RWPE2 (cell line): ENCODE results near the gene MAZ.
"Not testable (repeated sequence)": the region's sequence is repeated elsewhere in the genome, so short reads cannot be mapped to it uniquely, and the experiment has no call there.

Source experiments
- ATAC-seq: fragments of 200-7000 bp; cut with Tn5 transposase; 3 replicates; pipeline ENCODE4 v1.9.1; 2021; ENCODE audit warnings: low read depth
- DNase-seq: peaks from one replicate; pipeline ENCODE4 v3.0.0-alpha.2; 2020; ENCODE audit warnings: low spot score
- H3K27ac ChIP-seq: fragments of 450-650 bp; 2 replicates; pipeline ENCODE4 v1.5.1; 2017; ENCODE audit warnings: mild to moderate bottlenecking; ENCODE audit not compliant: poor library complexity, severe bottlenecking
- H3K27me3 ChIP-seq: fragments of 250-450 bp; sonication (Bioruptor Pico); 2 replicates; pipeline ENCODE4 v1.5.1; 2021; ENCODE audit warnings: mild to moderate bottlenecking, moderate library complexity; ENCODE audit not compliant: insufficient read depth, poor library complexity, severe bottlenecking
- H3K36me3 ChIP-seq: fragments of 250-450 bp; sonication (Bioruptor Pico); 2 replicates; pipeline ENCODE4 v1.5.1; 2020; ENCODE audit warnings: low read depth, mild to moderate bottlenecking, moderate library complexity
- H3K4me1 ChIP-seq: fragments of 250-450 bp; sonication (Bioruptor Pico); 2 replicates; pipeline ENCODE4 v1.5.1; 2021; ENCODE audit warnings: mild to moderate bottlenecking, moderate library complexity; ENCODE audit not compliant: insufficient read depth, poor library complexity, severe bottlenecking
- H3K4me3 ChIP-seq: fragments of 250-450 bp; sonication (Bioruptor Pico); 2 replicates; pipeline ENCODE4 v1.5.1; 2021; ENCODE audit warnings: mild to moderate bottlenecking, moderate library complexity; ENCODE audit not compliant: severe bottlenecking
- H3K9me3 ChIP-seq: fragments of 250-450 bp; sonication (Bioruptor Pico); 2 replicates; pipeline ENCODE4 v1.5.1; 2021; ENCODE audit warnings: mild to moderate bottlenecking, moderate library complexity; ENCODE audit not compliant: severe bottlenecking
- TF ChIP-seq, protein P1 (sequence below): fragments of 450-650 bp; IDR thresholded peaks from one replicate; pipeline ENCODE4 v1.5.1; 2017; ENCODE audit warnings: mild to moderate bottlenecking, moderate library complexity; ENCODE audit not compliant: poor library complexity, severe bottlenecking

MAZ gene

DNA sequence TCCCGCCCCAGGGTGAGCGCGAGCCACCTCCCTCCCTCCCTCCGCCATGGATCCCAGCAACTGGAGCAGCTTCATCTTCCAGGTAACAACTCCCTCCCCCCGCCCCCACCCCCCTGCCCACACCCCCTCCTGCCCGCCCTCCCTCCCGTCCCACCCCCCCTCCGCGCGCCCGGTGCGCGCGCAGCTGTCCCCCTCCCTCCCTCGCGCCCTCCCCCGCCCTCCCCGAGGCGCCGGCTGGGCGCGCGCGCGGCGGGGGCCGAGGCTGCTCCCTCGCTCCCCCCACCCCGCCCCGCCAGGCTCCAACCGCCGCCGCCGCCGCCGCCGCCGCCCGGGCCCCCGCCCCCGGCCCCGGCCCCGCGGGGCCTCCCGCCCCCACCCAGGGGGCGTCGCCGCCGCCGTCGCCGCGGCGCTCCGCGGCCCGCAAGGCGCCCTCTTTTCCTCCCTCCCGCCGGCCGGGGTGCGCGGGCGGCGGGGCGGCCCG is at the start of gene MAZ:
Gene MAZ, plus strand, starts transcription at position 431 of the 481 bp plus-strand sequence. CDS start 173 bp downstream, outside the sequence.
- Histone ChIP-seq H3K4me1 (peaks cover 7% of the 10 kb centered on the region), H3K4me3 (peak within 1 kb of the TSS; percentile 88), H3K27ac (peak within 1 kb of the TSS; percentile 92), H3K27me3 (no peaks in the 10 kb centered on the region), H3K36me3 (peaks cover 40% of the 10 kb centered on the region), H3K9me3 (no peaks in the 10 kb centered on the region)
- TF ChIP-seq, protein P1, sequence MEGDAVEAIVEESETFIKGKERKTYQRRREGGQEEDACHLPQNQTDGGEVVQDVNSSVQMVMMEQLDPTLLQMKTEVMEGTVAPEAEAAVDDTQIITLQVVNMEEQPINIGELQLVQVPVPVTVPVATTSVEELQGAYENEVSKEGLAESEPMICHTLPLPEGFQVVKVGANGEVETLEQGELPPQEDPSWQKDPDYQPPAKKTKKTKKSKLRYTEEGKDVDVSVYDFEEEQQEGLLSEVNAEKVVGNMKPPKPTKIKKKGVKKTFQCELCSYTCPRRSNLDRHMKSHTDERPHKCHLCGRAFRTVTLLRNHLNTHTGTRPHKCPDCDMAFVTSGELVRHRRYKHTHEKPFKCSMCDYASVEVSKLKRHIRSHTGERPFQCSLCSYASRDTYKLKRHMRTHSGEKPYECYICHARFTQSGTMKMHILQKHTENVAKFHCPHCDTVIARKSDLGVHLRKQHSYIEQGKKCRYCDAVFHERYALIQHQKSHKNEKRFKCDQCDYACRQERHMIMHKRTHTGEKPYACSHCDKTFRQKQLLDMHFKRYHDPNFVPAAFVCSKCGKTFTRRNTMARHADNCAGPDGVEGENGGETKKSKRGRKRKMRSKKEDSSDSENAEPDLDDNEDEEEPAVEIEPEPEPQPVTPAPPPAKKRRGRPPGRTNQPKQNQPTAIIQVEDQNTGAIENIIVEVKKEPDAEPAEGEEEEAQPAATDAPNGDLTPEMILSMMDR, result no peak
- ATAC-seq (peak; percentile 7), DNase-seq (peak; percentile 94)

DNA sequence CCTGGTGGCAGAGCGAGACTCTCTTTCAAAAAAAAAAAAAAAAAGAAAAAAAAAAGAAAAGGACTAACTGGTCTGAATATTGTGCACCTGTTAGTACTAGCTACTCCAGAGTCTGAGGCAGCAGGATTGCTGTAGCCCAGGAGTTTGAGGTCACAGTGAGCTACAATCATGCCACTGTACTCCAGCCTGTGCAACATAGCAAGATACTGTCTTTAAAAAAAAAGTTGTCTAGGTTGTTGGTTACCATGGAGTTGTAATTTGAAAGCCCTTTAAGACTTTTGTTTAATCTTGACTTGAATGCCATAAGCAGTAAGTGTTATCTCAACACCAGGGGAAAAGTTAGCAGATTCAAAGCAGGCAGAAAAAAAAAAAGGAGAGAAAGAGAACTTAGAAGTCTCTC is 49.7 kb upstream of the MAZ start:
- H3K4me3 ChIP-seq, result no peak overlapping the region
- TF ChIP-seq, protein P1, result no peak
- ATAC-seq (no peak), DNase-seq (no peak)
- no peaks in the 10 kb centered on the region for H3K9me3 ChIP-seq
- H3K27ac ChIP-seq, result no peak overlapping the region
- no peaks in the 10 kb centered on the region for H3K4me1 ChIP-seq
- no peaks in the 10 kb centered on the region for H3K27me3 ChIP-seq
- H3K36me3 ChIP-seq, result no peaks in the 10 kb centered on the region

DNA sequence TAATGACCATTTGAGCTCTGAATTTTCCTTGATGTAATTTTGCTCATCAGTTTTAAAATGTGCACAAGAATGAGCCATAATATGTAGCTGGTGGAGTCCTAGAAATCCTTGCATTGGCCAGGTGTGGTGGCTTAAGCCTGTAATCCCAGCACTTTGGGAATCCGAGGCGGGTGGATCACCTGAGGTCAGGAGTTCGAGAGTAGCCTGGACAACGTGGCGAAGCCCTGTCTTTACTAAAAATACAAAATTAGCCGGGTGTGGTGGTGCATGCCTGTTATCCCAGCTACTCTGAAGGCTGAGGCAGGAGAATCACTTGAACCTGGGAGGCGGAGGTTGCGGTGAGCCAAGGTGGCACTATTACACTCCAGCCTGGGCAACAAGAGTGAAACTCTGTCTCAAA is 49.2 kb upstream of the MAZ start:
- H3K27me3 ChIP-seq, H3K27ac ChIP-seq, H3K9me3 ChIP-seq, DNase-seq, H3K36me3 ChIP-seq, ATAC-seq, H3K4me1 ChIP-seq, H3K4me3 ChIP-seq: not testable (repeated sequence)

DNA sequence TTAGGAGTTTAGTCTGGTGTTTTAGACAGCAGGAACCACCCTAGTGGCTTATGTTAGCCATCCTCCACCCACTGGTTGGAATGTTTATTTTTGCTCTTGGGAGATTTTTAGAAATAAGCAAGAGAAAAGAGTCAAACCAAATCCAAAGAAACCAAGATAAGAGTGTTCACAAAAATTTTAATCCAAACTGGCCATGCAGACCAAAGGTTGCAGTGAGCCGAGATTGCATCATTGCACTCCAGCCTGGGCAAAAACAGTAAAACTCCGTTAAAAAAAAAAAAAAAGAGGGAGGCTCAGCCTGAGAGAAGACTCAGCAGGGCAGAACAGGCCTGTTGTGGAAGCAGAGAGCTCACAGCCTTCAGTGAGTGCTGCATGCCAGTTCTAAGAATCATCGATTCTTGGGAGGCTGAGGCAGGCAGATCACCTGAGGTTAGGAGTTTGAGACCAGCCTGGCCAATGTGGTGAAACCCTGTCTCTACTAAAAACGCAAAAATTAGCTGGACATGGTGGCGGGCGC is 48.3 kb upstream of the MAZ start:
- ATAC-seq (no peak), DNase-seq (no peak)
- no peaks in the 10 kb centered on the region for H3K36me3 ChIP-seq
- no peaks in the 10 kb centered on the region for H3K4me1 ChIP-seq
- no peak overlapping the region for H3K27ac ChIP-seq
- H3K9me3 ChIP-seq, result no peaks in the 10 kb centered on the region
- TF ChIP-seq, protein P1, result no peak
- H3K4me3 ChIP-seq, result no peak overlapping the region
- no peaks in the 10 kb centered on the region for H3K27me3 ChIP-seq

DNA sequence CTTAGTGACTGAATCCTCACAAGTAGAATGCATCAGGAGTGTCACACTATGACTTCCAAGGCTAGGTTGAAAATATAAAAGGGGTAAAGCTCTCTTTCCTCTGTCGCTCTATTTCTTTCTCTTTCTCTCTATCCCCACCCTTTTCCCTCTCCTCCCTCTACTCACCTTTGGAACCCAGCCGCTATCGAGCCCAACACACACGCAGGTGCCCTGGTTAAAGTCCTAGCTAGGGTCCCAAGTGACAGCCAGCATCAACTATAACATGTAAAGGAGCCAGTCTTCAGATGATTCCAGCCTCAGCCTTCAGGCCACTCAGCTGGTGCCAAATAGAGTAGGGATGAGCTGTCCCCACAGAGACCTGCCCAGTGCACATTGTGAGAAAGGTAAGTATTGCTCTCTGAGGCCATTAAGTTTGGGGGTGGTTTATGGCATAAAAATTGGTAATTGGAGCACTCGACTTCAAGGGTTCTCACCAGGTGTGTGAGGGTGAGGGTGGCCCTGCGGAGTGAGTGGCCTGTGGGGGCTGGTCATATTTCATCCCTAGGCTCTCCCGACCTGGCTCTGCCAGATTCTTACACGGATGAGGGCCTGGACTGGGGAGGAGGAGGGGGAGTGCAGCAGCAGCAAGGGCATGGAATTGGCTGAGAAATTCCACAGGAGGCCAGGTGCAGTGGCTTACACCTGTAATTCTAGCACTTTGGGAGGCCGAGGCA is 45.6 kb upstream of the MAZ start:
- TF ChIP-seq, protein P1, result no peak
- Histone ChIP-seq H3K27ac (no peak overlapping the region), H3K27me3 (no peaks in the 10 kb centered on the region), H3K4me1 (peaks cover 2% of the 10 kb centered on the region), H3K9me3 (no peaks in the 10 kb centered on the region), H3K4me3 (no peak overlapping the region), H3K36me3 (no peaks in the 10 kb centered on the region)
- DNase-seq (no peak), ATAC-seq (no peak; the same call in 2 of the 3 replicates)

DNA sequence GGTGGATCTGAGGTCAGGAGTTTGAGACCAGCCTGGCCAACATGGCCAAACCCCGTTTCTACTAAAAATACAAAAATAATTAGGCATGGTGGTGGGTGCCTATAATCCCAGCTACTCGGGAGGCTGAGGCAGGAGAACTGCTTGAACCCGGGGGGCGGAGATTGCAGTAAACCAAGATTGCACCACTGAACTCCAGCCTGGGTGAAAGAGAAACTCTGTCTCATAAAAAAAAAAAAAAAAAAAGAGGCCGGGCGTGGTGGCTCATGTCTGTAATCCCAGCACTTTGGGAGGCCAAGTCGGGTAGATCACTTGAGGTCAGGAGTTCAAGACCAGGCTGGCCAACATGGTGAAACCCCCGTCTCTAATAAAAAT is 45.1 kb upstream of the MAZ start:
- not testable (repeated sequence) for DNase-seq, H3K27ac ChIP-seq, H3K4me3 ChIP-seq, H3K36me3 ChIP-seq, H3K27me3 ChIP-seq, H3K9me3 ChIP-seq, ATAC-seq, H3K4me1 ChIP-seq
